HepG2 (cell line): Measurements from ENCODE around the gene VPS9D1. TPM values are rescaled to one million over a fixed set of nuclear protein-coding genes. Genes with fewer than 3 reads are reported as not detected.

Source experiments
- DBP ChIP-seq: sonication (generic); formaldehyde crosslinking; IDR thresholded peaks from 2 replicates; pipeline ENCODE4 v1.4.0; 2020; ENCODE audit warnings: missing genetic modification reagents; ENCODE audit errors: not compliant biosample characterization
- JUN ChIP-seq: sonication (generic); formaldehyde crosslinking; IDR thresholded peaks from 2 replicates; pipeline ENCODE4 v1.4.0; 2020; ENCODE audit warnings: mild to moderate bottlenecking, missing genetic modification reagents
- KLF13 ChIP-seq: sonication (generic); formaldehyde crosslinking; IDR thresholded peaks from 2 replicates; pipeline ENCODE4 v1.4.0; 2020; ENCODE audit warnings: mild to moderate bottlenecking, missing genetic modification reagents
- KMT2B ChIP-seq: IDR thresholded peaks from 2 replicates; pipeline ENCODE4 v1.6.1; 2016; ENCODE audit warnings: missing genetic modification reagents, missing compliant biosample characterization
- LRRFIP1 ChIP-seq: sonication (generic); formaldehyde crosslinking; conservative IDR thresholded peaks from 2 replicates; pipeline ENCODE4 v1.4.0; 2020; ENCODE audit warnings: missing genetic modification reagents
- MTF2 ChIP-seq: sonication (generic); formaldehyde crosslinking; IDR thresholded peaks from 2 replicates; pipeline ENCODE4 v1.5.0; 2020; ENCODE audit warnings: missing genetic modification reagents, borderline replicate concordance
- MXI1 ChIP-seq: IDR thresholded peaks from 3 replicates; pipeline ENCODE4 v1.6.1; 2012; ENCODE audit warnings: low read depth, low read length, inconsistent platforms, borderline replicate concordance
- NONO ChIP-seq, 2 experiments: fragments of 450-650 bp in 1 of 2; sonication (generic) in 1 of 2; formaldehyde crosslinking in 1 of 2; IDR thresholded peaks in 1 of 2; conservative IDR thresholded peaks in 1 of 2; 2 replicates each; pipeline versions ENCODE4 v1.6.1 to v1.8.0; 2017 to 2022; ENCODE audit warnings: mild to moderate bottlenecking in 1 of 2, missing genetic modification reagents in 1 of 2, moderate library complexity in 1 of 2
- POLR2G ChIP-seq: fragments of 200-400 bp; formaldehyde crosslinking; IDR thresholded peaks from 2 replicates; pipeline ENCODE4 v1.6.1; 2018; ENCODE audit warnings: mild to moderate bottlenecking, low read depth, low read length, moderate library complexity
- RBAK ChIP-seq: sonication (generic); formaldehyde crosslinking; IDR thresholded peaks from 2 replicates; pipeline ENCODE4 v1.5.1; 2020; ENCODE audit warnings: mild to moderate bottlenecking, missing genetic modification reagents
- RBM22 ChIP-seq: fragments of 200-400 bp; formaldehyde crosslinking; optimal IDR thresholded peaks from 2 replicates; pipeline ENCODE3; 2017; ENCODE audit warnings: mild to moderate bottlenecking, low read length, moderate library complexity
- SKIL ChIP-seq: sonication (generic); formaldehyde crosslinking; IDR thresholded peaks from 2 replicates; pipeline ENCODE4 v1.8.0; 2022; ENCODE audit warnings: missing genetic modification reagents, mild to moderate bottlenecking, moderate library complexity, borderline replicate concordance
- TGIF2 ChIP-seq: IDR thresholded peaks from 2 replicates; pipeline ENCODE4 v1.6.1; 2016; ENCODE audit warnings: control low read depth, missing compliant biosample characterization
- TRAFD1 ChIP-seq: sonication (generic); formaldehyde crosslinking; IDR thresholded peaks from 2 replicates; pipeline ENCODE4 v1.5.1; 2020; ENCODE audit warnings: missing genetic modification reagents, mild to moderate bottlenecking, borderline replicate concordance
- ZMAT5 ChIP-seq: sonication (generic); formaldehyde crosslinking; IDR thresholded peaks from 2 replicates; pipeline ENCODE4 v1.5.0; 2020; ENCODE audit warnings: mild to moderate bottlenecking, low read depth, missing genetic modification reagents, borderline replicate concordance
- ZNF138 ChIP-seq: sonication (generic); formaldehyde crosslinking; IDR thresholded peaks from 2 replicates; pipeline ENCODE4 v1.5.0; 2020; ENCODE audit warnings: mild to moderate bottlenecking, low read depth, missing genetic modification reagents
- ZNF34 ChIP-seq: sonication (generic); formaldehyde crosslinking; IDR thresholded peaks from 2 replicates; pipeline ENCODE4 v1.4.0; 2020; ENCODE audit warnings: mild to moderate bottlenecking, missing genetic modification reagents, borderline replicate concordance
- ZSCAN9 ChIP-seq: IDR thresholded peaks from 2 replicates; pipeline ENCODE4 v1.6.1; 2016; ENCODE audit warnings: borderline replicate concordance
- polyA plus RNA-seq, 8 experiments: library from polyadenylated mRNA; depleted of rRNA in 3 of 8; stranded (reverse) in 7 of 8; unstranded in 1 of 8; fragments of >200 nt; fragmentation: Illumina TruSeq in 4 of 8; extraction: Trizol in 4 of 8; gene quantifications; 2 replicates each; pipeline versions ENCODE4 v1.2.1 to v1.2.3, GENCODE V29; 2011 to 2016; ENCODE audit warnings: low read depth in 4 of 8, missing spikeins in 1 of 8, mixed read lengths in 1 of 8; ENCODE audit not compliant: insufficient read depth in 1 of 8
- total RNA-seq, 5 experiments: library from RNA; depleted of rRNA; stranded (reverse); fragments of >200 nt; fragmentation: Illumina TruSeq; extraction: Trizol; gene quantifications; 2 replicates each; pipeline ENCODE4 v1.2.3, GENCODE V29; 2016; ENCODE audit warnings: low read depth in 1 of 5

The VPS9D1 gene
- total and polyA plus RNA-seq, 2 of the 13 experiments (the other 11 are each of a cell fraction or from before 2014, with no cell fraction given): 10.1 to 13.2 TPM

GRCh38 chr16:89738072-89738377 is 17.3 kb upstream of the VPS9D1 start (continued):
- TF ChIP-seq ZMAT5 (CRISPR knock-in tag) (no peak), MTF2 (no peak), RBAK (no peak), KMT2B (CRISPR knock-in tag) (no peak), POLR2G (0 out of 2 replicates have a peak, but pooled peaks have one; percentile 51), TRAFD1 (CRISPR knock-in tag) (no peak), NONO (IDR thresholded peaks at IDR 0.05) (no peak), NONO (CRISPR knock-in tag; conservative IDR thresholded peaks at IDR 0.05) (peak; percentile 40; the same call in 1 of the 2 replicates), ZNF138 (CRISPR knock-in tag) (no peak), KLF13 (CRISPR knock-in tag) (no peak), TGIF2 (CRISPR knock-in tag) (no peak), SKIL (CRISPR knock-in tag) (no peak), ZNF34 (no peak), JUN (no peak), ZSCAN9 (CRISPR knock-in tag) (no peak), MXI1 (no peak), DBP (CRISPR knock-in tag) (no peak), RBM22 (peak; percentile 33), LRRFIP1 (no peak)
